HepG2 (cell line): Measurements from ENCODE around the gene PARK7. TPM values are rescaled to one million over a fixed set of nuclear protein-coding genes. Genes with fewer than 3 reads are reported as not detected.

Experiments used
- ATAD3A ChIP-seq: sonication (generic); formaldehyde crosslinking; IDR thresholded peaks from 2 replicates; pipeline ENCODE4 v1.4.0; 2020; ENCODE audit warnings: missing genetic modification reagents
- BORCS8-MEF2B ChIP-seq: sonication (generic); formaldehyde crosslinking; IDR thresholded peaks from 2 replicates; pipeline ENCODE4 v1.8.0; 2022; ENCODE audit warnings: mild to moderate bottlenecking, missing genetic modification reagents
- CREM ChIP-seq, 2 experiments: sonication (generic) in 1 of 2; formaldehyde crosslinking in 1 of 2; IDR thresholded peaks; 2 replicates each; pipeline versions ENCODE4 v1.4.0 to v1.6.1; 2016 to 2020; ENCODE audit warnings: antibody characterized with exemption in 1 of 2, mild to moderate bottlenecking in 1 of 2, missing genetic modification reagents in 1 of 2
- ETV5 ChIP-seq: IDR thresholded peaks from 2 replicates; pipeline ENCODE4 v1.6.1; 2018; ENCODE audit warnings: missing biosample characterization, missing genetic modification reagents, inconsistent platforms, borderline replicate concordance
- GLI4 ChIP-seq: sonication (generic); formaldehyde crosslinking; IDR thresholded peaks from 2 replicates; pipeline ENCODE4 v1.5.1; 2020; ENCODE audit warnings: missing genetic modification reagents, mild to moderate bottlenecking, moderate library complexity, borderline replicate concordance
- GPBP1L1 ChIP-seq: sonication (generic); formaldehyde crosslinking; IDR thresholded peaks from 2 replicates; pipeline ENCODE4 v1.5.0; 2020; ENCODE audit warnings: mild to moderate bottlenecking, missing genetic modification reagents
- HDAC1 ChIP-seq: sonication (generic); formaldehyde crosslinking; IDR thresholded peaks from 2 replicates; pipeline ENCODE4 v1.5.1; 2020; ENCODE audit warnings: mild to moderate bottlenecking, missing genetic modification reagents
- HMGA1 ChIP-seq: sonication (generic); formaldehyde crosslinking; conservative IDR thresholded peaks from 2 replicates; pipeline ENCODE4 v1.4.0; 2020; ENCODE audit warnings: missing genetic modification reagents
- HOMEZ ChIP-seq: IDR thresholded peaks from 2 replicates; pipeline ENCODE4 v1.6.1; 2016; ENCODE audit warnings: low read depth
- MTERF4 ChIP-seq: sonication (generic); formaldehyde crosslinking; IDR thresholded peaks from 2 replicates; pipeline ENCODE4 v1.8.0; 2023; ENCODE audit warnings: mild to moderate bottlenecking, missing genetic modification reagents
- MYC ChIP-seq: sonication (generic); formaldehyde crosslinking; IDR thresholded peaks from 2 replicates; pipeline ENCODE4 v1.9.0; 2021; ENCODE audit warnings: missing genetic modification reagents, borderline replicate concordance
- PRDM10 ChIP-seq: sonication (generic); formaldehyde crosslinking; IDR thresholded peaks from 2 replicates; pipeline ENCODE4 v1.4.0; 2020; ENCODE audit warnings: low read depth, missing genetic modification reagents
- PRMT3 ChIP-seq: sonication (generic); formaldehyde crosslinking; IDR thresholded peaks from 2 replicates; pipeline ENCODE4 v1.8.1; 2022; ENCODE audit warnings: low read depth, mild to moderate bottlenecking, moderate library complexity, missing genetic modification reagents, borderline replicate concordance
- SKI ChIP-seq: fragments of 450-650 bp; IDR thresholded peaks from one replicate; pipeline ENCODE4 v1.6.1; 2018; ENCODE audit warnings: mild to moderate bottlenecking; ENCODE audit not compliant: partially characterized antibody
- YEATS2 ChIP-seq: sonication (generic); formaldehyde crosslinking; IDR thresholded peaks from 2 replicates; pipeline ENCODE4 v1.4.0; 2020; ENCODE audit warnings: missing genetic modification reagents, borderline replicate concordance
- ZBTB21 ChIP-seq: sonication (generic); formaldehyde crosslinking; IDR thresholded peaks from 2 replicates; pipeline ENCODE4 v1.4.0; 2020; ENCODE audit warnings: missing genetic modification reagents
- ZKSCAN1 ChIP-seq: fragments of 150-350 bp; IDR thresholded peaks from 2 replicates; pipeline ENCODE4 v1.6.1; 2014; ENCODE audit warnings: low read length
- ZMAT3 ChIP-seq: sonication (generic); formaldehyde crosslinking; conservative IDR thresholded peaks from 2 replicates; pipeline ENCODE4 v1.7.0; 2021; ENCODE audit warnings: missing genetic modification reagents
- ZNF337 ChIP-seq: sonication (generic); formaldehyde crosslinking; IDR thresholded peaks from 2 replicates; pipeline ENCODE4 v1.5.1; 2020; ENCODE audit warnings: missing genetic modification reagents, low read depth, mild to moderate bottlenecking, borderline replicate concordance
- ZNF678 ChIP-seq: sonication (generic); formaldehyde crosslinking; IDR thresholded peaks from 2 replicates; pipeline ENCODE4 v1.4.0; 2020; ENCODE audit warnings: mild to moderate bottlenecking, missing genetic modification reagents
- ZNF737 ChIP-seq: sonication (generic); formaldehyde crosslinking; IDR thresholded peaks from 2 replicates; pipeline ENCODE4 v1.5.0; 2020; ENCODE audit warnings: missing genetic modification reagents, mild to moderate bottlenecking, borderline replicate concordance
- ZNF883 ChIP-seq: sonication (generic); formaldehyde crosslinking; IDR thresholded peaks from 2 replicates; pipeline ENCODE4 v1.5.1; 2020; ENCODE audit warnings: mild to moderate bottlenecking, missing genetic modification reagents; ENCODE audit errors: not compliant biosample characterization
- polyA plus RNA-seq, 8 experiments: library from polyadenylated mRNA; depleted of rRNA in 3 of 8; stranded (reverse) in 7 of 8; unstranded in 1 of 8; fragments of >200 nt; fragmentation: Illumina TruSeq in 4 of 8; extraction: Trizol in 4 of 8; gene quantifications; 2 replicates each; pipeline versions ENCODE4 v1.2.1 to v1.2.3, GENCODE V29; 2011 to 2016; ENCODE audit warnings: low read depth in 4 of 8, missing spikeins in 1 of 8, mixed read lengths in 1 of 8; ENCODE audit not compliant: insufficient read depth in 1 of 8
- total RNA-seq, 5 experiments: library from RNA; depleted of rRNA; stranded (reverse); fragments of >200 nt; fragmentation: Illumina TruSeq; extraction: Trizol; gene quantifications; 2 replicates each; pipeline ENCODE4 v1.2.3, GENCODE V29; 2016; ENCODE audit warnings: low read depth in 1 of 5

PARK7 gene
- total and polyA plus RNA-seq, 2 of the 13 experiments (the other 11 are each of a cell fraction or from before 2014, with no cell fraction given) = 212 to 296 TPM

GRCh38 chr1:8026153-8026975 is 64.9 kb downstream of the PARK7 start, which contains the start of gene ERRFI1 (continued):
- TF ChIP-seq PRMT3 = no peak
- no peak; the same call in 1 of the 2 replicates for TF ChIP-seq ZMAT3 (CRISPR knock-in tag)
- TF ChIP-seq ETV5 (CRISPR knock-in tag) = no peak; the same call in 1 of the 2 replicates
- no peak for TF ChIP-seq ZKSCAN1
- TF ChIP-seq HMGA1 (CRISPR knock-in tag) = no peak
- no peak for TF ChIP-seq CREM (IDR thresholded peaks at IDR 0.05)
- TF ChIP-seq CREM (CRISPR knock-in tag; IDR thresholded peaks at IDR 0.05) = no peak
- TF ChIP-seq MTERF4 (CRISPR knock-in tag) = no peak
- no peak for TF ChIP-seq PRDM10 (CRISPR knock-in tag)
- TF ChIP-seq YEATS2 = no peak
- peak; percentile 63; the same call in 1 of the 2 replicates for TF ChIP-seq BORCS8-MEF2B (CRISPR knock-in tag)
- 0 out of 2 replicates have a peak, but pooled peaks have one; percentile 93 for TF ChIP-seq ZNF737 (CRISPR knock-in tag)
- TF ChIP-seq ZBTB21 (CRISPR knock-in tag) = no peak
- no peak; the same call in 1 of the 2 replicates for TF ChIP-seq ZNF337 (CRISPR knock-in tag)
- TF ChIP-seq ZNF678 (CRISPR knock-in tag) = peak; percentile 29; the same call in 1 of the 2 replicates
- no peak; the same call in 1 of the 2 replicates for TF ChIP-seq GLI4 (CRISPR knock-in tag)
- peak; percentile 87 for TF ChIP-seq HDAC1
- peak; percentile 89 for TF ChIP-seq SKI
- TF ChIP-seq ZNF883 = peak; percentile 38
- TF ChIP-seq MYC (CRISPR knock-in tag) = peak; percentile 42
- no peak for TF ChIP-seq ATAD3A (CRISPR knock-in tag)
- no peak for TF ChIP-seq GPBP1L1 (CRISPR knock-in tag)
- no peak; the same call in 1 of the 2 replicates for TF ChIP-seq HOMEZ (CRISPR knock-in tag)
